Uterus (tissue), 2 donors: ENCODE results near the gene TAF11L5.

Experiments
- CTCF ChIP-seq, 4 experiments: fragments of 200-600 bp in 2 of 4; fragments of 450-650 bp in 2 of 4; sonication (generic) in 2 of 4; IDR thresholded peaks; one replicate each; pipeline ENCODE4 v1.5.1; 2016 to 2019; ENCODE audit warnings: antibody characterized with exemption in 4 of 4, mild to moderate bottlenecking in 2 of 4, moderate library complexity in 1 of 4
- POLR2A ChIP-seq, 2 donors: fragments of 450-650 bp; IDR thresholded peaks; one replicate each; pipeline ENCODE4 v1.6.1; 2016; ENCODE audit warnings: antibody characterized with exemption in 2 of 2, mild to moderate bottlenecking in 1 of 2, moderate library complexity in 1 of 2

- no peak for TF ChIP-seq CTCF (IDR thresholded peaks at IDR 0.05)
- no peak for TF ChIP-seq POLR2A (IDR thresholded peaks at IDR 0.05)
Observed at GRCh38 chr5:17487174-17487512, 37.9 kb upstream of the TAF11L5 start.
